ENCODE results near the gene EPB41L2.
"Not testable (repeated sequence)": the region's sequence is repeated elsewhere in the genome, so short reads cannot be mapped to it uniquely, and the experiment has no call there.

The EPB41L2 gene

GRCh38 chr6:131036143-131036542 is 26.9 kb downstream of the EPB41L2 start:
- DNase-seq (ENCODE audit: low read depth), result no peak

- no peak for DNase-seq (ENCODE audit: low read depth)
These were observed 27.5 kb downstream of the EPB41L2 start for GRCh38 chr6:131035582-131035981.

- DNase-seq (ENCODE audit: low read depth), result no peak
These were observed 29.4 kb downstream of the EPB41L2 start for GRCh38 chr6:131033631-131034030.

GRCh38 chr6:131029626-131030297 is 33.3 kb downstream of the EPB41L2 start:
- no peak for DNase-seq (ENCODE audit: low read depth)

GRCh38 chr6:131027326-131027725 is 35.7 kb downstream of the EPB41L2 start:
- DNase-seq (ENCODE audit: low read depth), result no peak

- DNase-seq (ENCODE audit: low read depth), result no peak
These were observed 36.8 kb downstream of the EPB41L2 start for GRCh38 chr6:131026243-131026642.

GRCh38 chr6:131024565-131024964 is 38.5 kb downstream of the EPB41L2 start:
- no peak for DNase-seq (ENCODE audit: low read depth)

- DNase-seq (ENCODE audit: low read depth), result no peak
These were observed 39.1 kb downstream of the EPB41L2 start for GRCh38 chr6:131023834-131024504.

- no peak for DNase-seq (ENCODE audit: low read depth)
These were observed 40.4 kb downstream of the EPB41L2 start for GRCh38 chr6:131022691-131023090.

GRCh38 chr6:131017962-131018361 is 45.1 kb downstream of the EPB41L2 start:
- no peak for DNase-seq (ENCODE audit: low read depth)

GRCh38 chr6:131015630-131016263 is 47.3 kb downstream of the EPB41L2 start:
- DNase-seq (ENCODE audit: low read depth), result no peak

GRCh38 chr6:131015025-131015591 is 47.9 kb downstream of the EPB41L2 start:
- no peak for DNase-seq (ENCODE audit: low read depth)

GRCh38 chr6:131014080-131014776 is 48.8 kb downstream of the EPB41L2 start:
- DNase-seq (ENCODE audit: low read depth), result no peak

- no peak for DNase-seq (ENCODE audit: low read depth)
These were observed 49.5 kb downstream of the EPB41L2 start for GRCh38 chr6:131013495-131013894.

GRCh38 chr6:131009790-131010189 is 53.3 kb downstream of the EPB41L2 start:
- DNase-seq (ENCODE audit: low read depth), result no peak

GRCh38 chr6:131008965-131009364 is 54.1 kb downstream of the EPB41L2 start:
- not testable (repeated sequence) for DNase-seq (ENCODE audit: low read depth)

GRCh38 chr6:131007964-131008363 is 55.1 kb downstream of the EPB41L2 start:
- DNase-seq (ENCODE audit: low read depth), result not testable (repeated sequence)

GRCh38 chr6:131007286-131007685 is 55.8 kb downstream of the EPB41L2 start:
- no peak for DNase-seq (ENCODE audit: low read depth)

GRCh38 chr6:131005439-131006016 is 57.5 kb downstream of the EPB41L2 start:
- no peak for DNase-seq (ENCODE audit: low read depth)

- DNase-seq (ENCODE audit: low read depth), result no peak
These were observed 58.1 kb downstream of the EPB41L2 start for GRCh38 chr6:131004936-131005335.

- DNase-seq (ENCODE audit: low read depth), result no peak
These were observed 58.7 kb downstream of the EPB41L2 start for GRCh38 chr6:131004387-131004755.

Measured in stimulated activated CD8-positive, alpha-beta memory T cell treated with anti-CD3 and anti-CD28 coated beads, Interleukin-4, amount 100 ng/mL, for 24 hours (primary cell).